ENCODE data around the gene PTX3. TPM values are rescaled to one million over a fixed set of nuclear protein-coding genes. Genes with fewer than 3 reads are reported as not detected.

The PTX3 gene
- total RNA-seq, 1 experiment from 2014 or later: 4.3 TPM

DNA sequence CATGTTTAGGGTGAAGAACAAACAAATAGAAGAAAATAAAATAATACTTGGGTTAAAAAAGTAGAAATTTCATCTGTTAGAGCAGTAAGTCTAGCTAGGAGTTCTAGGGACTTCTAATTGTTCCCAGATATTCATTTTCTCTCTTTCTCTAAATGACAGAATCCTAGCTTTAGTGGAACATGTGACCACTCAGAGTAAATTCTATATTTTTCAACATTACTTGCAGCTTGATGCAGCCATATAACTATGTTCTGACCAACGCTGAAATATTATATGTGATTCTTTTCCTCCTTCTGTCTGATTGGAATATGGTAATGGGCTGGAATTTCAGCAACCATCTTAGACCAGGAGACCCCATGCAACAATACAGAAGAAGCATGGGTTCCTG is 8.1 kb downstream of the PTX3 start:
- no TSS peak for BruUV-seq (replicated peaks)
- no peaks in the 10 kb centered on the region for H3K27me3 ChIP-seq (replicated peaks; ENCODE audit: insufficient read depth, low read depth, low read length, poor library complexity)
- no peak for TF ChIP-seq EZH2 (IDR thresholded peaks at IDR 0.05; ENCODE audit: borderline replicate concordance, low read depth, low read length, poor library complexity, severe bottlenecking)
- TF ChIP-seq, protein P1, sequence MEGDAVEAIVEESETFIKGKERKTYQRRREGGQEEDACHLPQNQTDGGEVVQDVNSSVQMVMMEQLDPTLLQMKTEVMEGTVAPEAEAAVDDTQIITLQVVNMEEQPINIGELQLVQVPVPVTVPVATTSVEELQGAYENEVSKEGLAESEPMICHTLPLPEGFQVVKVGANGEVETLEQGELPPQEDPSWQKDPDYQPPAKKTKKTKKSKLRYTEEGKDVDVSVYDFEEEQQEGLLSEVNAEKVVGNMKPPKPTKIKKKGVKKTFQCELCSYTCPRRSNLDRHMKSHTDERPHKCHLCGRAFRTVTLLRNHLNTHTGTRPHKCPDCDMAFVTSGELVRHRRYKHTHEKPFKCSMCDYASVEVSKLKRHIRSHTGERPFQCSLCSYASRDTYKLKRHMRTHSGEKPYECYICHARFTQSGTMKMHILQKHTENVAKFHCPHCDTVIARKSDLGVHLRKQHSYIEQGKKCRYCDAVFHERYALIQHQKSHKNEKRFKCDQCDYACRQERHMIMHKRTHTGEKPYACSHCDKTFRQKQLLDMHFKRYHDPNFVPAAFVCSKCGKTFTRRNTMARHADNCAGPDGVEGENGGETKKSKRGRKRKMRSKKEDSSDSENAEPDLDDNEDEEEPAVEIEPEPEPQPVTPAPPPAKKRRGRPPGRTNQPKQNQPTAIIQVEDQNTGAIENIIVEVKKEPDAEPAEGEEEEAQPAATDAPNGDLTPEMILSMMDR (conservative IDR thresholded peaks at IDR 0.05; ENCODE audit: low read depth, low read length): no peak
- H3K4me1 ChIP-seq (ENCODE audit: insufficient read depth, low read length, poor library complexity, severe bottlenecking): peaks cover 15% of the 10 kb centered on the region
- DNase-seq (ENCODE audit: low spot score): no peak
- no peak overlapping the region for H3K4me3 ChIP-seq (ENCODE audit: low read depth, low read length, poor library complexity, severe bottlenecking)
- H3K36me3 ChIP-seq (ENCODE audit: insufficient read depth, low read length, poor library complexity, severe bottlenecking): no peaks in the 10 kb centered on the region
- CTCF ChIA-PET: no interaction called here
- POLR2A ChIA-PET (ENCODE audit: low non-redundant PET): no interaction called here
- intact Hi-C loops (cut with micrococcal nuclease; ENCODE audit: unreplicated experiment): loop anchor here (5.0 kb wide), 1 partner anchor 242 kb away; no protein-coding TSS in a partner anchor
- H3K9me3 ChIP-seq (ENCODE audit: low read depth, low read length, poor library complexity, severe bottlenecking): no peaks in the 10 kb centered on the region
- H3K27ac ChIP-seq (ENCODE audit: low read depth, low read length, poor library complexity, severe bottlenecking): no peak overlapping the region

DNA sequence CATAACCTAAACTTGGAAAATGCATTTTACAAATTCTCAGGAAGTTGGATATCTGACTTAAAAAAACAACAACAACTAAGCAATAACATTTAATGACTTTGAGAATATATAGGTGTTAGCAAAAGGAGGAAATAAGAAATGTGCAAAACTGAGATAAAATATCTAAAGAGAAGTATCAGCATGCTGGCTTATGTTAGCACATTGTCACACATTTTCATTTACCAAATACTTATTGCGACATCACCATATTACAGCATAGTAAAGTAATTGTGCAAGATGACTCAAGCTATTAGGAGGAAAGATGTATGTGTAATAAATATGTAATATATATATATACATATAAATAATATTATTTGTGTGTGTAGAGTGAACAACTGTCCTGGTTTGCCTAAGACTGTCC is 9.2 kb downstream of the PTX3 start:
- CTCF ChIA-PET: no interaction called here
- DNase-seq (ENCODE audit: low spot score): peak; percentile 22

DNA sequence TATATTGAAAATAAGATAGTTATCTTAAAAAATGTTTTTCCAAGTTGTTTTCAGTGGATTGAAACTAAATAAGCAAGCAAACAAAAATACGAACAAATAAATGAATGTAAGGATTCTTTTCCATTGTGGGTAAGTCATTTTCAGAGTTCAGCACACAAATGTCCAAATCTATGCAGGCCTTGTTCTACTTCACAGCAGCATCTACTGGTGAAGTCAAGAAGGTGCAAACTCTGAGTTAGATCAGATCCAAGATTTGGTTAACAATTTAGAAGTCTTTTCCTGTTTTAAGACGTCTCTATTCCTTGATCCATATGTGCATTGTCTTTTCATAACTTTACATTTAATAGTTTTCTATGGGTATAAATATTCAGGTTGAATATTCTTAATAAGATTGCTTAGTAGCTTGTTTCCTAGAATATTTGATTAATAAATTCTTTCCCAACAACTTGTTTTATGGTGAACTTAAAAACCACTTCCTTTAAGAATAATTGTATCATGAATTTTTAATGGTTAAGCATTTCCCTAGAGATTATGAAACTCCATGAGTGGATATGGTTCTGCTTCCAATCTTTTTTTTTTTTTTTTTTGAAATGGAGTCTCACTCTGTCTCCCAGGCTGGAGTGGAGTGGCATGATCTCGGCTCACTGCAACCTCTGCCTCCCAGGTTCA is 10.5 kb downstream of the PTX3 start:
- H3K4me1 ChIP-seq (ENCODE audit: insufficient read depth, low read length, poor library complexity, severe bottlenecking): peaks cover 15% of the 10 kb centered on the region
- POLR2A ChIA-PET (ENCODE audit: low non-redundant PET): no interaction called here
- H3K9me3 ChIP-seq (ENCODE audit: low read depth, low read length, poor library complexity, severe bottlenecking): no peaks in the 10 kb centered on the region
- intact Hi-C loops (cut with micrococcal nuclease; ENCODE audit: unreplicated experiment): loop anchor here (5.0 kb wide), 1 partner anchor 245 kb away; no protein-coding TSS in a partner anchor
- CTCF ChIA-PET: no interaction called here
- H3K4me3 ChIP-seq (ENCODE audit: low read depth, low read length, poor library complexity, severe bottlenecking): no peak overlapping the region
- no peak overlapping the region for H3K27ac ChIP-seq (ENCODE audit: low read depth, low read length, poor library complexity, severe bottlenecking)
- TF ChIP-seq, protein P1 (conservative IDR thresholded peaks at IDR 0.05; ENCODE audit: low read depth, low read length): peak; percentile 71
- no peak for TF ChIP-seq EZH2 (IDR thresholded peaks at IDR 0.05; ENCODE audit: borderline replicate concordance, low read depth, low read length, poor library complexity, severe bottlenecking)
- peak; percentile 66 for DNase-seq (ENCODE audit: low spot score)
- BruUV-seq (replicated peaks): no TSS peak
- H3K27me3 ChIP-seq (replicated peaks; ENCODE audit: insufficient read depth, low read depth, low read length, poor library complexity): no peaks in the 10 kb centered on the region
- no peaks in the 10 kb centered on the region for H3K36me3 ChIP-seq (ENCODE audit: insufficient read depth, low read length, poor library complexity, severe bottlenecking)

More for the DNA sequence above, 9.2 kb downstream of the PTX3 start:
- POLR2A ChIA-PET (ENCODE audit: low non-redundant PET): interaction anchor here (0.7 kb wide), 1 partner anchor 153 kb away, joined by 3 read pairs; no protein-coding TSS in a partner anchor
- intact Hi-C loops (cut with micrococcal nuclease; ENCODE audit: unreplicated experiment): loop anchor here (5.0 kb wide), 1 partner anchor 244 kb away; no protein-coding TSS in a partner anchor
- Histone ChIP-seq H3K36me3 (ENCODE audit: insufficient read depth, low read length, poor library complexity, severe bottlenecking) (no peaks in the 10 kb centered on the region), H3K9me3 (ENCODE audit: low read depth, low read length, poor library complexity, severe bottlenecking) (no peaks in the 10 kb centered on the region), H3K27me3 (replicated peaks; ENCODE audit: insufficient read depth, low read depth, low read length, poor library complexity) (no peaks in the 10 kb centered on the region), H3K4me3 (ENCODE audit: low read depth, low read length, poor library complexity, severe bottlenecking) (no peak overlapping the region), H3K27ac (ENCODE audit: low read depth, low read length, poor library complexity, severe bottlenecking) (no peak overlapping the region), H3K4me1 (ENCODE audit: insufficient read depth, low read length, poor library complexity, severe bottlenecking) (peaks cover 15% of the 10 kb centered on the region)
- no TSS peak for BruUV-seq (replicated peaks)
- TF ChIP-seq, protein P1 (conservative IDR thresholded peaks at IDR 0.05; ENCODE audit: low read depth, low read length): no peak
- no peak for TF ChIP-seq EZH2 (IDR thresholded peaks at IDR 0.05; ENCODE audit: borderline replicate concordance, low read depth, low read length, poor library complexity, severe bottlenecking)

Measured in A673 (cell line).